GM21528 (cell line): ENCODE data around the gene ARL15.
"Not testable (repeated sequence)": the region's sequence is repeated elsewhere in the genome, so short reads cannot be mapped to it uniquely, and the experiment has no call there.

Source experiments
- ATAC-seq: cut with Tn5 transposase; IDR thresholded peaks from one replicate; pipeline ENCODE4 v1.9.1; 2021; ENCODE audit warnings: mild to moderate bottlenecking, moderate library complexity; ENCODE audit not compliant: unreplicated experiment, low FRiP score

The ARL15 gene

DNA sequence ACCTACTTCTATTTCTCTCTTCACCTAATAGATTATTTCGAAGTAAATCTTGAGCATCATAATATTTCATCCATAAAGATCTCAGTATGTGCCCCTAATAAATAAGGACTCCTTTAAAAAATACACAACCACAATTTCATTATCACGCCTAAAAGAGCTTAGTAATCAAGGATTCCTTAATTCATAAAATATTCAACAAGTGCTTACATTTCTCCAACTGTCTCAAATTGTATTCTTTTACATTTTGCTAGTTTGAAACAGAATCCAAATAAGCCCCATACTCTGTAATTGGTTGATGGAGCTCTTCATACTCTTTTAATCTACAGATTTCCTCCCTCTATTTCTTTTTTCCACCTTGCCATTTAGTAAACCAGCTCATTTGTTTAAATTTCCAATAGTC lies 432.4 kb downstream of the ARL15 start:
- no peak for ATAC-seq

- no peak for ATAC-seq
These were observed 433.1 kb downstream of the ARL15 start for GRCh38 chr5:53877243-53877642.

- ATAC-seq = no peak
These were observed 436.0 kb downstream of the ARL15 start for GRCh38 chr5:53874409-53874808.

- no peak for ATAC-seq
These were observed 437.1 kb downstream of the ARL15 start for GRCh38 chr5:53873235-53873634.

GRCh38 chr5:53871775-53872174 lies 438.6 kb downstream of the ARL15 start:
- ATAC-seq = no peak

DNA sequence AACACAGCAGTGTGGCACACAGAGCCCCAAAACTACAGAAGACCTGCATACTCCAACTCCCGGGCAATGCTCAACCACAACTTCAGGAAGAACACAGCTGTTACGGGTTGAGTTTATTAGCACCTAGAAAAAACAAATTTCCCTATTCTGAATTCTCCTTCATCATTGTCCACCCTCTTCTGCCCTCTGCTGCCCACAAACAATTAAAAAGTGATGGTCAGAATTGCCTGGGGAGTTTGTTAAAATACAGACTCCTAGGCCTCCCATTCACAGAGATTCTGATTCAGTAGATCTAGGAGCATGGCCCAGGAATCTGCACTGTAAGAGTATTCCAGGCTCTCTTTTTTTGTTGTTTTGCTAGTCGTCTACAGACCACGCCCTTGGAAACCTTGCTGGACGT lies 439.3 kb downstream of the ARL15 start:
- ATAC-seq = no peak

GRCh38 chr5:53858700-53859456 lies 451.5 kb downstream of the ARL15 start:
- no peak for ATAC-seq

DNA sequence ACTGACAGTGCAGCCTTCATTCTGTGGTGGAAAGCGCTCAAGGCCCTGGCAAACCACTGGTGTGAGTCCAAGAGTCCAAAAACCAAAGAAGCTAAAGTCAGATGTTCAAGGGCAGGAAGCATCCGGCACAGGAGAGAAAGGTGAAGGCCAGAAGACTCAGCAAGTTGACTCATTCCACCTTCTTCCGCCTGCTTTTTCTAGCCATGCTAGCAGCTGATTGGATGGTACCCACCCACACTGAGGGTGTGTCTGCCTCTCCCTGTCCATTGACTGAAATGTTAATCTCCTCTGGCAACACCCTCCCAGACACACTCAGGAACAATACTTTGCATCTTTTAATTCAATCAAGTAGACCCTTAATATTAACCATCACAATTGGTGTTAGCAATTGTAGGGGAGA lies 453.9 kb downstream of the ARL15 start:
- no peak for ATAC-seq

DNA sequence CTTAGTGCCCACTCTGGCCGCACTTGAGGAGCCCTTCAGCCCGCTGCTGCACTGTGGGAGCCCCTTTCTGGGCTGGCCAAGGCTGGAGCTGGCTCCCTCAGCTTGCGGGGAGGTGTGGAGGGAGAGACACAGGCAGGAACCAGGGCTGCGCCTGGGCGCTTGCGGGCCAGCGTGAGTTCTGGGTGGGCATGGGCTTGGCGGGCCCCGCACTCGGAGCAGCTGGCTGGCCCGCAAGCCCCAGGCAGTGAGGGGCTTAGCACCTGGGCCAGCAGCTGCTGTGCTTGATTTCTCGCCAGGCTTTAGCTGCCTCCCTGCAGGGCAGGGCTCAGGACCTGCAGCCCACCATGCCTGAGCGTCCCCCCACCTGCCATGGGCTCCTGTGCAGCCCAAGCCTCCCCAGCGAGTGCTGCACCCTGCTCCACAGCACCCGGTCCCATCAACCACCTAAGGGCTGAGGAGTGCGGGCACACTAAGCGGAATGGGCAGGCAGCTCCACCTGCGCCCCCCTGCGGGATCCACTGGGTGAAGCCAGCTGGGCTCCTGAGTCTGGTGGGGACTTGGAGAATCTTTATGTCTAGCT lies 473.4 kb downstream of the ARL15 start:
- ATAC-seq = not testable (repeated sequence)

GRCh38 chr5:53834500-53834899 lies 475.9 kb downstream of the ARL15 start:
- ATAC-seq = no peak
